HCT116 (cell line): Measurements from ENCODE around the gene CIT. TPM values are rescaled to one million over a fixed set of nuclear protein-coding genes. Genes with fewer than 3 reads are reported as not detected.

ENCODE experiments used
- ATAC-seq: fragments of 200-7000 bp; cut with Tn5 transposase; 2 replicates; pipeline ENCODE4 v1.9.1; 2020; ENCODE audit warnings: mild to moderate bottlenecking, moderate library complexity
- BruUV-seq: library from RNA; stranded (reverse); fragments of 400-500 nt; replicated peaks from 2 replicates; lab custom pipeline; 2021; lab: Mats Ljungman, UMichigan
- CTCF ChIA-PET: fragments of 300-600 bp; sonication (Branson Sonifier 250); formaldehyde crosslinking; loops from one replicate; lab custom pipeline; 2021; ENCODE audit warnings: antibody characterized with exemption; lab: Charles Lee
- POLR2A ChIA-PET: fragments of 300-600, 350-600 bp; sonication (Branson Sonifier 250); formaldehyde crosslinking; loops from one replicate; lab custom pipeline; 2021; ENCODE audit warnings: antibody characterized with exemption; lab: Charles Lee
- RAD21 ChIA-PET, 2 experiments: fragments of 300-600 bp; sonication (Branson Sonifier 250); formaldehyde crosslinking; loops; one replicate each; lab custom pipeline; 2023; ENCODE audit warnings: low total read pairs in 2 of 2; ENCODE audit not compliant: uncharacterized antibody in 2 of 2, unreplicated experiment in 2 of 2, low non-redundant PET in 1 of 2; lab: Charles Lee
- DNase-seq: peaks from one replicate; pipeline ENCODE4 v3.0.0-alpha.2; 2010; ENCODE audit warnings: low read depth, low spot score
- H2AFZ ChIP-seq: fragments of 200-600 bp; shearing (Covaris generic), sonication (generic); 2 replicates; pipeline ENCODE4 v1.6.1; 2017; ENCODE audit warnings: low read depth, mixed run types, mixed read lengths, antibody characterized with exemption, low read length; ENCODE audit not compliant: poor library complexity, severe bottlenecking
- H3K27ac ChIP-seq: 2 replicates; pipeline ENCODE4 v1.5.1; 2012; ENCODE audit warnings: low read depth, low read length
- H3K27me3 ChIP-seq: fragments of 200-600 bp; sonication (generic); 2 replicates; pipeline ENCODE4 v1.6.1; 2016; ENCODE audit warnings: mixed run types, low read length, mixed read lengths; ENCODE audit not compliant: insufficient read depth
- H3K36me3 ChIP-seq, 2 experiments: fragments of 200-500 bp in 1 of 2; fragments of 200-600 bp in 1 of 2; sonication (Bioruptor generic) in 1 of 2; sonication (generic) in 1 of 2; 2 replicates each; pipeline versions ENCODE4 v1.5.1 to v1.6.1; 2014 to 2016; ENCODE audit warnings: low read length in 2 of 2, inconsistent platforms in 1 of 2, mixed read lengths in 1 of 2, mixed run types in 1 of 2; ENCODE audit not compliant: insufficient read depth in 2 of 2, control insufficient read depth in 1 of 2
- H3K4me1 ChIP-seq, 2 experiments: fragments of 200-600 bp in 1 of 2; sonication (generic) in 1 of 2; 2 replicates each; pipeline versions ENCODE4 v1.5.1 to v1.6.1; 2012 to 2017; ENCODE audit warnings: low read length in 2 of 2, inconsistent platforms in 1 of 2, mild to moderate bottlenecking in 1 of 2, mixed read lengths in 1 of 2, mixed run types in 1 of 2, moderate library complexity in 1 of 2; ENCODE audit not compliant: insufficient read depth in 2 of 2, control insufficient read depth in 1 of 2
- H3K4me2 ChIP-seq: fragments of 200-600 bp; sonication (generic); 2 replicates; pipeline ENCODE4 v1.6.1; 2017; ENCODE audit warnings: mixed run types, low read length, mixed read lengths
- H3K4me3 ChIP-seq, 2 experiments: fragments of 200-600 bp in 1 of 2; sonication (generic) in 1 of 2; replicated peaks in 1 of 2; 2 replicates each; pipeline ENCODE4 v1.5.1; 2011 to 2016; ENCODE audit warnings: low read length in 2 of 2, control low read depth in 1 of 2, low read depth in 1 of 2, mild to moderate bottlenecking in 1 of 2, mixed read lengths in 1 of 2, mixed run types in 1 of 2
- H3K79me2 ChIP-seq: fragments of 200-600 bp; sonication (generic); 2 replicates; pipeline ENCODE4 v1.6.1; 2017; ENCODE audit warnings: mild to moderate bottlenecking, mixed run types, low read length, moderate library complexity, mixed read lengths; ENCODE audit not compliant: insufficient read depth
- H3K9ac ChIP-seq: fragments of 200-600 bp; sonication (generic); 2 replicates; pipeline ENCODE4 v1.6.1; 2016; ENCODE audit warnings: low read length, mixed read lengths
- H3K9me2 ChIP-seq: fragments of 200-600 bp; sonication (generic), shearing (Covaris generic); 2 replicates; pipeline ENCODE4 v1.6.1; 2017; ENCODE audit warnings: mixed run types, mild to moderate bottlenecking, moderate library complexity; ENCODE audit not compliant: insufficient read depth
- H3K9me3 ChIP-seq, 2 experiments: fragments of 200-500 bp in 1 of 2; fragments of 200-600 bp in 1 of 2; sonication (Bioruptor generic) in 1 of 2; sonication (generic) in 1 of 2; 2 replicates each; pipeline ENCODE4 v1.6.1; 2014 to 2017; ENCODE audit warnings: low read length in 2 of 2, mixed read lengths in 2 of 2, inconsistent platforms in 1 of 2, low read depth in 1 of 2, mild to moderate bottlenecking in 1 of 2, mixed run types in 1 of 2, moderate library complexity in 1 of 2; ENCODE audit not compliant: control insufficient read depth in 1 of 2, insufficient read depth in 1 of 2
- H4K20me1 ChIP-seq: fragments of 200-600 bp; sonication (generic), shearing (Covaris generic); 2 replicates; pipeline ENCODE4 v1.6.1; 2017; ENCODE audit warnings: mixed run types, mild to moderate bottlenecking, moderate library complexity; ENCODE audit not compliant: insufficient read depth
- ATF3 ChIP-seq: IDR thresholded peaks from 2 replicates; pipeline ENCODE4 v1.6.1; 2012
- CBX3 ChIP-seq: IDR thresholded peaks from 2 replicates; pipeline ENCODE4 v1.6.1; 2012; ENCODE audit warnings: low read depth
- CEBPB ChIP-seq: IDR thresholded peaks from 2 replicates; pipeline ENCODE4 v1.6.1; 2012; ENCODE audit warnings: low read depth
- EGR1 ChIP-seq: IDR thresholded peaks from 2 replicates; pipeline ENCODE4 v1.6.1; 2012; ENCODE audit warnings: low read depth
- ELF1 ChIP-seq: IDR thresholded peaks from 2 replicates; pipeline ENCODE4 v1.6.1; 2012; ENCODE audit warnings: low read depth, borderline replicate concordance
- EZH2 ChIP-seq: fragments of 200-600 bp; sonication (generic); IDR thresholded peaks from 2 replicates; pipeline ENCODE4 v1.6.1; 2017; ENCODE audit warnings: antibody characterized with exemption, mixed run types
- EZH2phosphoT487 ChIP-seq: fragments of 200-600 bp; IDR thresholded peaks from 2 replicates; pipeline ENCODE4 v1.6.1; 2018; ENCODE audit warnings: antibody characterized with exemption, borderline replicate concordance
- JUND ChIP-seq: IDR thresholded peaks from 2 replicates; pipeline ENCODE4 v1.6.1; 2012
- MAX ChIP-seq: IDR thresholded peaks from 2 replicates; pipeline ENCODE4 v1.6.1; 2012
- POLR2A ChIP-seq: IDR thresholded peaks from 2 replicates; pipeline ENCODE4 v1.7.0; 2011; ENCODE audit warnings: borderline replicate concordance; ENCODE audit not compliant: insufficient read depth, insufficient read length; ENCODE audit errors: extremely low read depth
- POLR2AphosphoS5 ChIP-seq: IDR thresholded peaks from 2 replicates; pipeline ENCODE4 v1.6.1; 2011; ENCODE audit warnings: mild to moderate bottlenecking, low read depth, low read length, moderate library complexity
- RAD21 ChIP-seq: IDR thresholded peaks from 2 replicates; pipeline ENCODE4 v1.6.1; 2012; ENCODE audit warnings: low read depth, mild to moderate bottlenecking
- SIN3A ChIP-seq: IDR thresholded peaks from 2 replicates; pipeline ENCODE4 v1.6.1; 2012; ENCODE audit warnings: low read depth
- SP1 ChIP-seq: IDR thresholded peaks from 2 replicates; pipeline ENCODE4 v1.6.1; 2012; ENCODE audit warnings: low read depth
- TCF7L2 ChIP-seq: IDR thresholded peaks from 2 replicates; pipeline ENCODE4 v1.7.0; 2011; ENCODE audit warnings: borderline replicate concordance, inconsistent platforms; ENCODE audit not compliant: insufficient read depth, insufficient read length; ENCODE audit errors: extremely low read depth
- YY1 ChIP-seq: IDR thresholded peaks from 2 replicates; pipeline ENCODE4 v1.6.1; 2011; ENCODE audit warnings: low read length, low read depth, moderate library complexity, mild to moderate bottlenecking; ENCODE audit not compliant: insufficient replicate concordance; ENCODE audit errors: extremely low read depth
- ZFX ChIP-seq: fragments of 450-650 bp; IDR thresholded peaks from 2 replicates; pipeline ENCODE4 v1.6.1; 2017
- intact Hi-C: fragments of 100-400 bp; cut with micrococcal nuclease; formaldehyde crosslinking; loops from 2 replicates; pipeline ENCODE4 v1.10.0; 2022
- total RNA-seq: library from RNA; stranded (reverse); gene quantifications from one replicate; pipeline ENCODE4 v1.2.1, GENCODE V29; 2021; ENCODE audit not compliant: unreplicated experiment
- TF ChIP-seq, protein P1 (sequence below): IDR thresholded peaks from 2 replicates; pipeline ENCODE4 v1.6.1; 2011; ENCODE audit warnings: mild to moderate bottlenecking, low read length, moderate library complexity; ENCODE audit not compliant: insufficient replicate concordance; ENCODE audit errors: extremely low read depth
- TF ChIP-seq, protein P2 (sequence below), 3 experiments: fragments of 200-600 bp in 1 of 3; sonication (generic) in 1 of 3; IDR thresholded peaks in 2 of 3; conservative IDR thresholded peaks in 1 of 3; 2 replicates each; pipeline ENCODE4 v1.5.1; 2012 to 2017; ENCODE audit warnings: low read depth in 2 of 3, low read length in 2 of 3, antibody characterized with exemption in 1 of 3, borderline replicate concordance in 1 of 3, control low read depth in 1 of 3, mild to moderate bottlenecking in 1 of 3, mixed read lengths in 1 of 3, mixed run types in 1 of 3, moderate library complexity in 1 of 3; ENCODE audit not compliant: insufficient read depth in 1 of 3

The CIT gene
- total RNA-seq, 1 experiment from 2014 or later: 54.2 TPM

DNA sequence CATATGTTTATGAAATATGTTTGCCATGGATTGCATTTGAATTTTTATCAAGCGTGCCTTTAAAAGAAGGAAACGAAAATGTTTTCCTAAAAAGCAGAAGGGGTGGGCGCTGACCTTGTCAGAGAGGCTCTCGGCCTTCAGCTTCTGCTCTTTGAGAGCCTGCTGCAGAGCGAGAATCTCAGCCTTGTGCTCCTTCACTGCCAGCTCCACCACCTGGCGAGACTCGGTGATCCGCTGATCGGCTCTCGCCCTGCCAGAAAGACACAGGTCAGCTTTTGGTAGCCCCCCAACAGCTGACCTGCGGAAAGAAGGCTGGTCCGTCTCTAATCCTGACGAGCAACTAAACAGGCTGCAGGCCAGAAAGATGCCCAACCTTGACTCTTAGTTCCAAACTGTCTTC lies 146.7 kb downstream of the CIT start:
- Histone ChIP-seq H3K4me1 (no peaks in the 10 kb centered on the region), H3K79me2 (no peaks in the 10 kb centered on the region), H2AFZ (no peak overlapping the region), H3K9me3 (no peaks in the 10 kb centered on the region), H3K9me2 (no peaks in the 10 kb centered on the region), H4K20me1 (no peaks in the 10 kb centered on the region), H3K4me3 (no peak overlapping the region), H3K36me3 (peaks cover 9 to 44% of the 10 kb centered on the region in 2 experiments; a peak in 3 of 4 replicates), H3K4me2 (no peak overlapping the region), H3K27me3 (no peaks in the 10 kb centered on the region), H3K9ac (no peak overlapping the region), H3K27ac (no peak overlapping the region)
- BruUV-seq: no TSS peak
- ChIA-PET CTCF (no interaction called here), POLR2A (interaction anchor here (1.3 kb wide), 1 partner anchor 9 kb away, joined by 3 read pairs; no protein-coding TSS in a partner anchor), RAD21 (no interaction called here)
- TF ChIP-seq YY1: no peak
- TF ChIP-seq JUND: no peak
- no peak for TF ChIP-seq SP1
- no peak for TF ChIP-seq RAD21
- TF ChIP-seq POLR2AphosphoS5: no peak
- no peak for TF ChIP-seq MAX
- no peak for TF ChIP-seq SIN3A
- TF ChIP-seq EGR1: no peak
- no peak for TF ChIP-seq ELF1
- TF ChIP-seq CBX3: no peak
- no peak for TF ChIP-seq POLR2A
- no peak for TF ChIP-seq ZFX
- no peak for TF ChIP-seq CEBPB
- no peak for TF ChIP-seq TCF7L2
- TF ChIP-seq, protein P1, sequence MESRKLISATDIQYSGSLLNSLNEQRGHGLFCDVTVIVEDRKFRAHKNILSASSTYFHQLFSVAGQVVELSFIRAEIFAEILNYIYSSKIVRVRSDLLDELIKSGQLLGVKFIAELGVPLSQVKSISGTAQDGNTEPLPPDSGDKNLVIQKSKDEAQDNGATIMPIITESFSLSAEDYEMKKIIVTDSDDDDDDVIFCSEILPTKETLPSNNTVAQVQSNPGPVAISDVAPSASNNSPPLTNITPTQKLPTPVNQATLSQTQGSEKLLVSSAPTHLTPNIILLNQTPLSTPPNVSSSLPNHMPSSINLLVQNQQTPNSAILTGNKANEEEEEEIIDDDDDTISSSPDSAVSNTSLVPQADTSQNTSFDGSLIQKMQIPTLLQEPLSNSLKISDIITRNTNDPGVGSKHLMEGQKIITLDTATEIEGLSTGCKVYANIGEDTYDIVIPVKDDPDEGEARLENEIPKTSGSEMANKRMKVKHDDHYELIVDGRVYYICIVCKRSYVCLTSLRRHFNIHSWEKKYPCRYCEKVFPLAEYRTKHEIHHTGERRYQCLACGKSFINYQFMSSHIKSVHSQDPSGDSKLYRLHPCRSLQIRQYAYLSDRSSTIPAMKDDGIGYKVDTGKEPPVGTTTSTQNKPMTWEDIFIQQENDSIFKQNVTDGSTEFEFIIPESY: no peak
- TF ChIP-seq, protein P2, sequence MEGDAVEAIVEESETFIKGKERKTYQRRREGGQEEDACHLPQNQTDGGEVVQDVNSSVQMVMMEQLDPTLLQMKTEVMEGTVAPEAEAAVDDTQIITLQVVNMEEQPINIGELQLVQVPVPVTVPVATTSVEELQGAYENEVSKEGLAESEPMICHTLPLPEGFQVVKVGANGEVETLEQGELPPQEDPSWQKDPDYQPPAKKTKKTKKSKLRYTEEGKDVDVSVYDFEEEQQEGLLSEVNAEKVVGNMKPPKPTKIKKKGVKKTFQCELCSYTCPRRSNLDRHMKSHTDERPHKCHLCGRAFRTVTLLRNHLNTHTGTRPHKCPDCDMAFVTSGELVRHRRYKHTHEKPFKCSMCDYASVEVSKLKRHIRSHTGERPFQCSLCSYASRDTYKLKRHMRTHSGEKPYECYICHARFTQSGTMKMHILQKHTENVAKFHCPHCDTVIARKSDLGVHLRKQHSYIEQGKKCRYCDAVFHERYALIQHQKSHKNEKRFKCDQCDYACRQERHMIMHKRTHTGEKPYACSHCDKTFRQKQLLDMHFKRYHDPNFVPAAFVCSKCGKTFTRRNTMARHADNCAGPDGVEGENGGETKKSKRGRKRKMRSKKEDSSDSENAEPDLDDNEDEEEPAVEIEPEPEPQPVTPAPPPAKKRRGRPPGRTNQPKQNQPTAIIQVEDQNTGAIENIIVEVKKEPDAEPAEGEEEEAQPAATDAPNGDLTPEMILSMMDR (IDR thresholded peaks at IDR 0.05 in 2 of 3, conservative IDR thresholded peaks at IDR 0.05 in 1 of 3; ENCODE audit: borderline replicate concordance in 1 of 3, insufficient read depth in 1 of 3, low read depth in 2 of 3, low read length in 2 of 3): no peak
- no peak for TF ChIP-seq EZH2phosphoT487
- no peak for TF ChIP-seq ATF3
- TF ChIP-seq EZH2: no peak
- DNase-seq (no peak), ATAC-seq (no peak)
- intact Hi-C loops: no loop called here
